Effector memory CD4-positive, alpha-beta T cell (primary cell): ENCODE data around the gene PABPN1.
"Not testable (repeated sequence)": the region's sequence is repeated elsewhere in the genome, so short reads cannot be mapped to it uniquely, and the experiment has no call there.

Experiments
- DNase-seq, 3 donors: peaks; one replicate each; pipeline ENCODE4 v3.0.0-alpha.2; 2020
- H3K27ac ChIP-seq: 2 replicates; pipeline ENCODE4 v1.7.0; 2013; ENCODE audit warnings: mild to moderate bottlenecking, low read length, moderate library complexity; ENCODE audit not compliant: insufficient read depth, poor library complexity, severe bottlenecking
- H3K27me3 ChIP-seq: replicated peaks from 2 replicates; pipeline ENCODE4 v1.7.0; 2013; ENCODE audit warnings: mild to moderate bottlenecking, low read length; ENCODE audit not compliant: insufficient read depth, control insufficient read depth, poor library complexity, severe bottlenecking
- H3K36me3 ChIP-seq: 2 replicates; pipeline ENCODE4 v1.7.0; 2013; ENCODE audit warnings: mild to moderate bottlenecking, low read length, moderate library complexity; ENCODE audit not compliant: control insufficient read depth, insufficient read depth
- H3K4me1 ChIP-seq: 2 replicates; pipeline ENCODE4 v1.7.0; 2013; ENCODE audit warnings: low read length, mild to moderate bottlenecking; ENCODE audit not compliant: control insufficient read depth, insufficient read depth, poor library complexity, severe bottlenecking
- H3K4me3 ChIP-seq: 2 replicates; pipeline ENCODE4 v1.7.0; 2013; ENCODE audit warnings: low read length, low read depth, mild to moderate bottlenecking; ENCODE audit not compliant: insufficient read depth, poor library complexity, severe bottlenecking
- H3K9me3 ChIP-seq: 2 replicates; pipeline ENCODE4 v1.7.0; 2013; ENCODE audit warnings: mild to moderate bottlenecking, low read length, moderate library complexity; ENCODE audit not compliant: control insufficient read depth
- total RNA-seq, 3 donors: gene quantifications; one replicate each; lab custom pipeline; 2026; lab: John Stamatoyannopoulos, UW

PABPN1 gene
- 22.7 to 37.7 (median 36.4) reads per million in 3 donors for total RNA-seq

GRCh38 chr14:23320584-23321571 lies at the start of gene PABPN1:
TSS of gene PABPN1 (plus strand) at chr14:23321457. CDS start at chr14:23321470, 13 bp downstream.
- Histone ChIP-seq H3K9me3 (no peaks in the 10 kb centered on the region), H3K4me1 (peaks cover 8% of the 10 kb centered on the region), H3K27ac (peak within 1 kb of the TSS; percentile 91), H3K4me3 (peak within 1 kb of the TSS; percentile 73), H3K27me3 (no peaks in the 10 kb centered on the region), H3K36me3 (peaks cover 28% of the 10 kb centered on the region)
- peak; percentile 98 to 99 (median 98) for DNase-seq

- H3K4me3 ChIP-seq = no peak overlapping the region
These were observed 45.8 kb upstream of the PABPN1 start for GRCh38 chr14:23275412-23275811.

GRCh38 chr14:23277189-23277588 lies 44.1 kb upstream of the PABPN1 start:
- Histone ChIP-seq H3K4me3 (no peak overlapping the region), H3K9me3 (no peaks in the 10 kb centered on the region), H3K36me3 (peaks cover 5% of the 10 kb centered on the region), H3K27ac (no peak overlapping the region), H3K4me1 (no peaks in the 10 kb centered on the region), H3K27me3 (no peaks in the 10 kb centered on the region)
- no peak for DNase-seq

More at GRCh38 chr14:23275412-23275811, 45.8 kb upstream of the PABPN1 start:
- DNase-seq = no peak
- peaks cover 5% of the 10 kb centered on the region for H3K36me3 ChIP-seq
- no peaks in the 10 kb centered on the region for H3K27me3 ChIP-seq
- no peaks in the 10 kb centered on the region for H3K9me3 ChIP-seq
- no peaks in the 10 kb centered on the region for H3K4me1 ChIP-seq
- no peak overlapping the region for H3K27ac ChIP-seq

- not testable (repeated sequence) for H3K4me1 ChIP-seq, H3K27ac ChIP-seq, H3K27me3 ChIP-seq, DNase-seq, H3K36me3 ChIP-seq, H3K9me3 ChIP-seq, H3K4me3 ChIP-seq
These were observed 43.3 kb upstream of the PABPN1 start for GRCh38 chr14:23277928-23278327.

- H3K9me3 ChIP-seq = no peaks in the 10 kb centered on the region
- H3K4me1 ChIP-seq = no peaks in the 10 kb centered on the region
- no peak for DNase-seq
- H3K36me3 ChIP-seq = peaks cover 5% of the 10 kb centered on the region
- no peak overlapping the region for H3K27ac ChIP-seq
- no peak overlapping the region for H3K4me3 ChIP-seq
- no peaks in the 10 kb centered on the region for H3K27me3 ChIP-seq
These were observed 40.0 kb upstream of the PABPN1 start for GRCh38 chr14:23281247-23281646.

GRCh38 chr14:23284654-23285529 lies 36.4 kb upstream of the PABPN1 start:
- Histone ChIP-seq H3K9me3 (no peaks in the 10 kb centered on the region), H3K36me3 (no peaks in the 10 kb centered on the region), H3K27me3 (no peaks in the 10 kb centered on the region), H3K27ac (peak overlapping the region; percentile 72), H3K4me3 (peak overlapping the region; percentile 81), H3K4me1 (peaks cover 6% of the 10 kb centered on the region)
- DNase-seq = no peak

GRCh38 chr14:23285530-23286019 lies 35.7 kb upstream of the PABPN1 start:
- Histone ChIP-seq H3K4me3 (peak overlapping the region; percentile 81), H3K27me3 (no peaks in the 10 kb centered on the region), H3K4me1 (peaks cover 6% of the 10 kb centered on the region), H3K27ac (peak overlapping the region; percentile 72), H3K36me3 (no peaks in the 10 kb centered on the region), H3K9me3 (no peaks in the 10 kb centered on the region)
- DNase-seq = no peak

GRCh38 chr14:23286020-23286901 lies 35.0 kb upstream of the PABPN1 start, which contains the start of gene HOMEZ:
TSS of gene HOMEZ (minus strand) at chr14:23286132. CDS start at chr14:23285952, 180 bp downstream.
- DNase-seq = peak; percentile 92 to 95 (median 95)
- Histone ChIP-seq H3K27me3 (no peaks in the 10 kb centered on the region), H3K27ac (peak within 1 kb of the TSS; percentile 72), H3K4me3 (peak within 1 kb of the TSS; percentile 81), H3K36me3 (no peaks in the 10 kb centered on the region), H3K9me3 (no peaks in the 10 kb centered on the region), H3K4me1 (peaks cover 6% of the 10 kb centered on the region)

- H3K9me3 ChIP-seq = no peaks in the 10 kb centered on the region
- no peaks in the 10 kb centered on the region for H3K36me3 ChIP-seq
- peak overlapping the region; percentile 70 for H3K27ac ChIP-seq
- H3K4me3 ChIP-seq = peak overlapping the region; percentile 81
- no peaks in the 10 kb centered on the region for H3K27me3 ChIP-seq
- no peak for DNase-seq
- peaks cover 6% of the 10 kb centered on the region for H3K4me1 ChIP-seq
These were observed 34.3 kb upstream of the PABPN1 start for GRCh38 chr14:23286902-23287479.
